H1 (cell line): ENCODE measurements around the gene STX16. TPM values are rescaled to one million over a fixed set of nuclear protein-coding genes. Genes with fewer than 3 reads are reported as not detected.
A peak's percentile ranks its signal among the peaks of the same experiment; 100 is the strongest.

ENCODE experiments used
- CTCF ChIA-PET: fragments of 300-600 bp; sonication (Branson Sonifier 250); formaldehyde crosslinking; loops from one replicate; lab custom pipeline; 2021; ENCODE audit not compliant: partially characterized antibody; lab: Charles Lee
- POLR2A ChIA-PET: fragments of 300-600 bp; sonication (Branson Sonifier 250); formaldehyde crosslinking; loops from one replicate; lab custom pipeline; 2021; ENCODE audit warnings: inconsistent platforms; ENCODE audit not compliant: partially characterized antibody; lab: Charles Lee
- DNase-seq, 2 experiments: peaks; one replicate each; pipeline versions ENCODE4 v3.0.0 to v3.0.0-alpha.2; 2010 to 2022; ENCODE audit warnings: low spot score in 2 of 2, low read depth in 1 of 2, mixed read lengths in 1 of 2
- FAIRE-seq: peaks from 2 replicates; lab custom pipeline; 2011; peaks lifted over from hg19 to GRCh38; lab: Jason Lieb, UNC
- H2AFZ ChIP-seq: 2 replicates; pipeline ENCODE4 v1.8.1; 2012; ENCODE audit warnings: low read length, inconsistent platforms
- H2AK5ac ChIP-seq: 2 replicates; pipeline ENCODE4 v1.6.1; 2013; ENCODE audit warnings: low read depth, low read length
- H2BK120ac ChIP-seq: replicated peaks from 2 replicates; pipeline ENCODE3; 2013; ENCODE audit warnings: low read depth, low read length, inconsistent platforms
- H2BK12ac ChIP-seq: 2 replicates; pipeline ENCODE4 v1.6.1; 2013; ENCODE audit warnings: low read depth, low read length
- H2BK15ac ChIP-seq: 2 replicates; pipeline ENCODE4 v1.6.1; 2013; ENCODE audit warnings: low read length
- H2BK20ac ChIP-seq: 2 replicates; pipeline ENCODE4 v1.6.1; 2013; ENCODE audit warnings: low read length
- H2BK5ac ChIP-seq: 2 replicates; pipeline ENCODE4 v1.6.1; 2013; ENCODE audit warnings: low read depth, low read length
- H3K14ac ChIP-seq: 2 replicates; pipeline ENCODE4 v1.6.1; 2013; ENCODE audit warnings: inconsistent platforms; ENCODE audit not compliant: insufficient read length
- H3K18ac ChIP-seq: 2 replicates; pipeline ENCODE4 v1.6.1; 2013; ENCODE audit warnings: low read length; ENCODE audit errors: extremely low read depth
- H3K23ac ChIP-seq: 2 replicates; pipeline ENCODE4 v1.6.1; 2013; ENCODE audit warnings: inconsistent platforms; ENCODE audit not compliant: insufficient read length
- H3K23me2 ChIP-seq: 2 replicates; pipeline ENCODE4 v1.6.1; 2013; ENCODE audit warnings: low read depth, low read length
- H3K27ac ChIP-seq: 2 replicates; pipeline ENCODE4 v1.6.1; 2011; ENCODE audit warnings: low read depth, low read length, inconsistent platforms
- H3K27me3 ChIP-seq, 4 experiments: replicated peaks in 1 of 4; 1 replicate in 1 of 4; 2 replicates in 3 of 4; pipeline versions ENCODE4 v1.6.1 to v1.8.1; 2011 to 2013; ENCODE audit warnings: low read length in 3 of 4, mild to moderate bottlenecking in 3 of 4, inconsistent platforms in 2 of 4, mixed read lengths in 2 of 4, moderate library complexity in 1 of 4; ENCODE audit not compliant: control insufficient read depth in 3 of 4, insufficient read depth in 3 of 4; ENCODE audit errors: extremely low read depth in 1 of 4
- H3K36me3 ChIP-seq, 4 experiments: 2 replicates each; pipeline versions ENCODE4 v1.6.1 to v1.8.1; 2011 to 2013; ENCODE audit warnings: mild to moderate bottlenecking in 4 of 4, low read length in 3 of 4, moderate library complexity in 2 of 4, control low read depth in 1 of 4, inconsistent platforms in 1 of 4; ENCODE audit not compliant: insufficient read depth in 4 of 4, control insufficient read depth in 2 of 4
- H3K4ac ChIP-seq: replicated peaks from 2 replicates; pipeline ENCODE3; 2013; ENCODE audit warnings: low read length, low read depth, mixed read lengths, inconsistent platforms; ENCODE audit not compliant: insufficient read length
- H3K4me1 ChIP-seq, 4 experiments: replicated peaks in 1 of 4; 1 replicate in 1 of 4; 2 replicates in 3 of 4; pipeline versions ENCODE4 v1.6.1 to v1.8.1; 2011 to 2013; ENCODE audit warnings: low read length in 3 of 4, inconsistent platforms in 2 of 4, mixed read lengths in 1 of 4; ENCODE audit not compliant: insufficient read depth in 4 of 4, control insufficient read depth in 3 of 4
- H3K4me2 ChIP-seq, 2 experiments: 2 replicates each; pipeline versions ENCODE4 v1.6.1 to v1.8.1; 2011 to 2013; ENCODE audit warnings: low read depth in 2 of 2, low read length in 2 of 2, control low read depth in 1 of 2, inconsistent platforms in 1 of 2, mild to moderate bottlenecking in 1 of 2; ENCODE audit not compliant: insufficient read depth in 1 of 2
- H3K4me3 ChIP-seq, 4 experiments: fragments of 200-600, 300-600 bp in 1 of 4; sonication (generic), shearing (Covaris generic), sonication (Bioruptor Twin) in 1 of 4; 2 replicates each; pipeline versions ENCODE4 v1.5.1 to v1.8.1; 2011 to 2016; ENCODE audit warnings: low read length in 4 of 4, low read depth in 3 of 4, control low read depth in 2 of 4, inconsistent platforms in 2 of 4, mild to moderate bottlenecking in 2 of 4, mixed read lengths in 1 of 4, moderate library complexity in 1 of 4; ENCODE audit not compliant: insufficient read depth in 2 of 4; ENCODE audit errors: extremely low read depth in 1 of 4
- H3K56ac ChIP-seq: replicated peaks from 2 replicates; pipeline ENCODE3; 2013; ENCODE audit warnings: low read depth, mild to moderate bottlenecking, mixed read lengths, low read length, inconsistent platforms; ENCODE audit not compliant: insufficient read length
- H3K79me1 ChIP-seq: 2 replicates; pipeline ENCODE4 v1.6.1; 2013; ENCODE audit warnings: low read depth, low read length, control low read depth
- H3K79me2 ChIP-seq, 2 experiments: 2 replicates each; pipeline versions ENCODE4 v1.6.1 to v1.8.1; 2012 to 2013; ENCODE audit warnings: low read length in 2 of 2, mild to moderate bottlenecking in 2 of 2, inconsistent platforms in 1 of 2; ENCODE audit not compliant: insufficient read depth in 2 of 2, control insufficient read depth in 1 of 2
- H3K9ac ChIP-seq, 4 experiments: replicated peaks in 1 of 4; 1 replicate in 1 of 4; 2 replicates in 3 of 4; pipeline versions ENCODE4 v1.6.1 to v1.8.1; 2011 to 2013; ENCODE audit warnings: low read depth in 3 of 4, low read length in 3 of 4, control low read depth in 2 of 4, mild to moderate bottlenecking in 2 of 4, moderate library complexity in 2 of 4, inconsistent platforms in 1 of 4; ENCODE audit errors: extremely low read depth in 1 of 4
- H3K9me3 ChIP-seq, 2 experiments: 2 replicates each; pipeline versions ENCODE4 v1.6.1 to v1.8.1; 2012 to 2013; ENCODE audit warnings: mild to moderate bottlenecking in 2 of 2, moderate library complexity in 2 of 2, control low read depth in 1 of 2, inconsistent platforms in 1 of 2, low read depth in 1 of 2, low read length in 1 of 2, mixed read lengths in 1 of 2; ENCODE audit not compliant: insufficient read depth in 2 of 2
- H4K20me1 ChIP-seq, 2 experiments: replicated peaks in 1 of 2; 2 replicates each; pipeline versions ENCODE3 to v1.8.1; 2011 to 2013; ENCODE audit warnings: inconsistent platforms in 2 of 2, low read length in 2 of 2, mild to moderate bottlenecking in 1 of 2; ENCODE audit not compliant: insufficient read depth in 2 of 2, control insufficient read depth in 1 of 2
- H4K5ac ChIP-seq: 2 replicates; pipeline ENCODE4 v1.6.1; 2013; ENCODE audit warnings: low read length, low read depth, mixed read lengths, inconsistent platforms; ENCODE audit not compliant: insufficient read length
- H4K8ac ChIP-seq: 2 replicates; pipeline ENCODE4 v1.8.0; 2013; ENCODE audit warnings: mild to moderate bottlenecking, moderate library complexity, low read length, inconsistent platforms; ENCODE audit not compliant: insufficient read depth; ENCODE audit errors: extremely low read depth
- H4K91ac ChIP-seq: replicated peaks from 2 replicates; pipeline ENCODE3; 2013; ENCODE audit warnings: low read length, mixed read lengths, inconsistent platforms; ENCODE audit not compliant: insufficient read length
- JUN ChIP-seq: IDR thresholded peaks from 2 replicates; pipeline ENCODE4 v1.6.1; 2011; ENCODE audit warnings: low read depth, mild to moderate bottlenecking, improper control_type of control experiment, low read length
- JUND ChIP-seq: IDR thresholded peaks from 2 replicates; pipeline ENCODE4 v1.6.1; 2011; ENCODE audit warnings: mild to moderate bottlenecking, improper control_type of control experiment, low read length
- SUZ12 ChIP-seq: fragments of 200-600 bp; sonication (generic); IDR thresholded peaks from 2 replicates; pipeline ENCODE4 v1.6.1; 2012; ENCODE audit warnings: mild to moderate bottlenecking, inconsistent platforms, low read length, moderate library complexity, mixed read lengths
- WGBS, 2 experiments: shearing (Covaris generic) in 1 of 2; methylation state at CpG; one replicate each; pipeline versions ENCODE4 v1.1.6 to v1.1.7; 2013 to 2015; ENCODE audit warnings: low lambda C conversion rate in 2 of 2, mixed read lengths in 2 of 2, inconsistent platforms in 1 of 2, low coverage in 1 of 2, missing lambda C conversion rate in 1 of 2; ENCODE audit not compliant: insufficient replicate concordance in 2 of 2, insufficient coverage in 1 of 2, insufficient read length in 1 of 2; ENCODE audit errors: extremely low coverage in 1 of 2, missing lambda C conversion rate in 1 of 2; 5-methylcytosine and 5-hydroxymethylcytosine counted together
- polyA plus RNA-seq, 7 experiments: library from polyadenylated mRNA; depleted of rRNA in 3 of 7; stranded (reverse) in 5 of 7; unstranded in 2 of 7; fragments of >200 nt in 5 of 7; fragments of 200-250 nt in 2 of 7; gene quantifications; 1 replicate in 5 of 7; 2 replicates in 1 of 7; 4 replicates in 1 of 7; pipeline versions ENCODE4 v1.2.1 to v1.2.3, GENCODE V29; 2011 to 2013; ENCODE audit warnings: missing spikeins in 2 of 7, mixed read lengths in 2 of 7
- total RNA-seq: library from RNA; stranded (reverse); fragmentation: NEBNext Ultra II Directional; extraction: Animal tissue kit (Norgen Biotek cat#: 25700); gene quantifications from 2 replicates; pipeline ENCODE4 v1.2.1, GENCODE V29; 2021
- TF ChIP-seq, protein P1 (sequence below): IDR thresholded peaks from 2 replicates; pipeline ENCODE4 v1.6.1; 2012; ENCODE audit warnings: inconsistent platforms

The STX16 gene
- total and polyA plus RNA-seq, 2 of the 8 experiments (the other 6 are each of a cell fraction or from before 2014, with no cell fraction given): 45.2 to 61.6 TPM

DNA sequence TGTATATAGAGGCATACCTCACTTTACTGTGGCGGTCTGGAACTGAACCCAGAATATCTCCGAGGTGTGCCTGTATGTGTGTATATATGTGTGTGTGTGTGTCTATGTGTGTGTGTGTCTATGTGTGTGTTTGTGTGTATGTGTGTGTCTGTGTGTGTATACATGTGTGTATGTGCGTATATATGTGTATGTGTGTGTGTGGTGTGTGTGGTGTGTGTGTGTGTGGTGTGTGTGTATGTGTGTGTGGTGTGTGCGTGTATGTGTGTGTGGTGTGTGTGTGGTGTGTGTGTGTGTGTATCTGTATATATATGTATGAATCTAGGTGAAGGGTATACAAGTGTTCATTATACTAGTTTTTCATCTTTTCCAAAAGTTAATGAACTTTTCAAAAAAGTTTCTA, 37.3 kb downstream of the STX16 start:
- H3K56ac ChIP-seq: peak overlapping the region; percentile 77
- no peak overlapping the region for H2AFZ ChIP-seq
- H2BK120ac ChIP-seq: no peak overlapping the region
- no peaks in the 10 kb centered on the region for H3K79me2 ChIP-seq
- no peak for TF ChIP-seq JUND
- TF ChIP-seq SUZ12: no peak
- TF ChIP-seq, protein P1, sequence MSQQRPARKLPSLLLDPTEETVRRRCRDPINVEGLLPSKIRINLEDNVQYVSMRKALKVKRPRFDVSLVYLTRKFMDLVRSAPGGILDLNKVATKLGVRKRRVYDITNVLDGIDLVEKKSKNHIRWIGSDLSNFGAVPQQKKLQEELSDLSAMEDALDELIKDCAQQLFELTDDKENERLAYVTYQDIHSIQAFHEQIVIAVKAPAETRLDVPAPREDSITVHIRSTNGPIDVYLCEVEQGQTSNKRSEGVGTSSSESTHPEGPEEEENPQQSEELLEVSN: no peak
- no peak for TF ChIP-seq JUN
- H2AK5ac ChIP-seq: peak overlapping the region; percentile 20; the same call in 1 of the 2 replicates
- H2BK20ac ChIP-seq: no peak overlapping the region
- no peak overlapping the region for H2BK12ac ChIP-seq
- WGBS, 2 experiments: 81% methylated on average over 4 of the region's 4 CpGs; no CpG with 5 or more reads in 1 of the 2 experiments
- H3K27me3 ChIP-seq: no peaks in the 10 kb centered on the region
- H2BK15ac ChIP-seq: no peak overlapping the region
- no peak overlapping the region for H4K8ac ChIP-seq
- H3K9me3 ChIP-seq: no peaks in the 10 kb centered on the region
- H3K36me3 ChIP-seq: no peaks in the 10 kb centered on the region; a peak in 1 of 8 replicates
- H3K9ac ChIP-seq: no peak overlapping the region; a peak in 1 of 7 replicates
- no peak overlapping the region for H3K4ac ChIP-seq
- FAIRE-seq (no peak), DNase-seq (no peak)
- CTCF ChIA-PET: interaction anchor here (0.9 to 1.3 kb wide), 2 partner anchors 199 to 207 kb away, joined by 3 to 4 read pairs; no protein-coding TSS in a partner anchor
- no peak overlapping the region for H3K27ac ChIP-seq
- no peak overlapping the region for H3K4me3 ChIP-seq
- H3K23me2 ChIP-seq: peaks cover 3% of the 10 kb centered on the region; the same call in 1 of the 2 replicates
- no peaks in the 10 kb centered on the region for H3K79me1 ChIP-seq
- 0 out of 2 replicates have a peak overlapping the region, but pooled peaks have one; percentile 6 for H2BK5ac ChIP-seq
- H4K20me1 ChIP-seq: peaks cover 0 to 5% of the 10 kb centered on the region in 2 experiments
- H3K23ac ChIP-seq: peak overlapping the region; percentile 37
- no peak overlapping the region for H4K91ac ChIP-seq
- POLR2A ChIA-PET: interaction anchor here (0.8 to 2.7 kb wide), 3 partner anchors 12 to 19 kb away, joined by 3 to 8 read pairs (median 6); no protein-coding TSS in a partner anchor
- no peak overlapping the region for H3K14ac ChIP-seq
- no peak overlapping the region for H3K4me2 ChIP-seq
- no peak overlapping the region for H3K18ac ChIP-seq
- H3K4me1 ChIP-seq: peaks cover 0 to 19% (median 12%) of the 10 kb centered on the region in 4 experiments; a peak in 6 of 7 replicates
- no peak overlapping the region for H4K5ac ChIP-seq
